Stimulated activated naive CD8-positive, alpha-beta T cell treated with anti-CD3 and anti-CD28 coated beads, Interleukin-15, Interleukin-2, amounts not matched to agents 100 U/mL and 50 U/mL, for 24 hours (primary cell): Measurements from ENCODE around the gene DBNDD1.

ENCODE experiments used
- ATAC-seq: fragments of 150-1000 bp; cut with Tn5 transposase; one replicate; pipeline ENCODE4 v1.10.0; 2021
- DNase-seq: peaks from one replicate; pipeline ENCODE4 v3.0.0; 2021

Gene DBNDD1

DNA sequence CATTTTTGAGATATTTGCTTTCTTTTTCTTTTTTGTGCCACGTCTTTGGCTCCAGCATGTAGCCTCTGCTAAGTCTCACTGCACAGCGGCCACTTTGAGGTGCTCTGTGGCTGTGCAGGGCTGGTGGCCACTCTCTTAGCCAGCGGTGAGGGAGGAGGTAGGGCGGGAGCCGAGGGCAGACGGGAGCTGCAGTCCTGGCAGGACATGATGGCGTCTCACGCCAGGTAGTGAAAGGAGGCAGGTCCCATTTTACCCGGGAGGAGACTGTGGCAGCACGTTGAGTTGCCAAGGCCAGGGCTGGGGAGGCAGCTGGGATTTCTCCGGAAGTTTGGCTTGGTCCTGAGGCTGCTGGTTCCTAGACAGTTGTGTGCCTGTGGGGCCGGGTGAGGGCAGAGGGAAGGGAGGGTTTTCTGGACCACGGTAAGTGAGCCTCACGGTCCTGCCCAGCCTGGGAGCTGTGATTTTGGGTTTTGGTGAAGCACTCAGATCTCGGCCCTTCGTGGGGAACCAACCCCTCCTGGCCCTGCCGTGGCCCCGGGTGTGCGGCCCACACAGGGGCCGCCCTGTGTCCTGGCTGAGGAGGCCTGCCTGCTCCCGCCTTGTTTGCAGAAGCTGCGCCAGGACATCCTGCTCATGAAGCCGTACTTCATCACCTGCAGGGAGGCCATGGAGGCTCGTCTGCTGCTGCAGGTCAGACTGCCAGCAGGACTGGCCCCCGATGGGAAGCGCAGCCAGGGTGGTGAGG is 56.3 kb downstream of the DBNDD1 start:
- no peak for DNase-seq
- no peak for ATAC-seq

DNA sequence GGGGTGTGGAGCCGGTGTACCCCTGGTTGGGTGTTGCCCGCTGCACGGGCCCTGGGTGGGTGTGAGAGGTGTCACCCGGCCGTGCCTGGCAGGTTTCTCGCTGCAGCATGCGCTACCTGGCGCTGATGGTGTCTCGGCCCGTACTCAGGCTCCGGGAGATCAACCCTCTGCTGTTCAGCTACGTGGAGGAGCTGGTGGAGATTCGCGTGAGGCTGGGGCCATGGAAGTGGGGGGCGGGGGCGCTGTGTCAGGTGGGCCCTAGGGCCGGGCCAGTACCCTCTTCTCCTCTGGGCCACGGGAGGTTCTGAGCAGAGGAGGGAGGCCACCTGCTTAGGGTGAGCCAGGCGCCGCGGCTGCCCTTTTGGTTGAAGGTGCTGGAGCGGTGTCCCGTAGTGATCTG is 57.3 kb downstream of the DBNDD1 start:
- ATAC-seq (no peak), DNase-seq (no peak)

DNA sequence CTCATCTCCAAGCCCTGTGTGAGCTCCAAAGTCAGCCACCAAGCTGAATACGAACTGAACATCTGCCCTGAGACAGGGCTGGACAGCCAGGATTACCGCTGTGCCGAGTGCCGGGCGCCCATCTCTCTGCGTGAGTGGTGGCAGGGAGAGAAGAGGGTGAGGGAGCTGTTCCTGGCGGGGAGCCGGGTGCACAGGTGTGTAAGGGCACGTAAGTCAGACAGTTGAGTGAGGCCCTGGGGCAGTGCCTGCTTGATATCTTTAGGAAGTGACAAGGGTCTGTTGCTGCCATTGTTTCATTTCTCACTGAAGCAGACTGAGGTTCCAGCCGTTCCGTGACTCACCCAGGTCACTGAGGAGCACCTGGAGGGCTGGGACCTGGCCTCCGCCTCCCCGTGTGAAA is 58.3 kb downstream of the DBNDD1 start:
- ATAC-seq = no peak

DNA sequence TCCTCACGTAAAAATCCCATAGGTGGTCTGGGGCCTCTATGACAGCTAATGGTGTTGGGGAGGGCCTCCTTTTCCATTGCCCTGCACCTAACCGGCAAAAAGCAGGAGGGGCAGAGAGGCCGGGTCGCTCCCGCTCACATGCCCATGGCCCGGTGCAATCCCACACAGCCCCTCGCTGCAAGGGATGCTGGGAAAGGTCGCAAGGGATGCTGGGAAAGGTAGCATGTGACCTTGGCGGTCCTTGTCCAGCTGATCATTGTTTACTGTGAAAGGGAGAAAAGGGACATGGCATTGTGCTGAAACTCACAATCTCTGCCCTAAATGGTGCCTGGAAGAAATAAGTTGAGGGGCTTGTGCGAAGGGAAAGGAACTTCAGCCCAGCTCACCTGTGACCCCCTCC is 60.7 kb downstream of the DBNDD1 start:
- DNase-seq = no peak
- no peak for ATAC-seq

More for the DNA sequence above, 58.3 kb downstream of the DBNDD1 start:
- no peak for DNase-seq

DNA sequence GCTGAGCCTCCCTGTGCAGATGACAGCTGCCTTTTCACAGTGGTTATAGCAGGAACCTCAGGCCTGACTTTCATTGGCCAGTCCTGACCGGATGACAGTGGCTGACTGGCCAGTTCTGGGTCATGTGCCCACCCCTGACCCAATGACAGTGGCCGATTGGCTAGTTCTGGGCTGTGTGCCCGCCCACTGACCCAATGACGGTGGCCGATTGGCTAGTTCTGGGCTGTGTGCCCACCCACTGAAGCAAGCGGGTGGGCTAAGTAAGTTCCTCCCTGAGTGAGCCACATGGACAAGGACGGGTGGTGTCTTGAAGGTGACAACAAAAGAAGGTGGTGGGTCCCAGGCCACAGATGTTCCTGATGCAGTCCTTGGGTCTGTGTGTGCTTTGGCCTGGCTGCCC is 61.2 kb downstream of the DBNDD1 start:
- ATAC-seq (peak; percentile 50), DNase-seq (peak; percentile 28)

DNA sequence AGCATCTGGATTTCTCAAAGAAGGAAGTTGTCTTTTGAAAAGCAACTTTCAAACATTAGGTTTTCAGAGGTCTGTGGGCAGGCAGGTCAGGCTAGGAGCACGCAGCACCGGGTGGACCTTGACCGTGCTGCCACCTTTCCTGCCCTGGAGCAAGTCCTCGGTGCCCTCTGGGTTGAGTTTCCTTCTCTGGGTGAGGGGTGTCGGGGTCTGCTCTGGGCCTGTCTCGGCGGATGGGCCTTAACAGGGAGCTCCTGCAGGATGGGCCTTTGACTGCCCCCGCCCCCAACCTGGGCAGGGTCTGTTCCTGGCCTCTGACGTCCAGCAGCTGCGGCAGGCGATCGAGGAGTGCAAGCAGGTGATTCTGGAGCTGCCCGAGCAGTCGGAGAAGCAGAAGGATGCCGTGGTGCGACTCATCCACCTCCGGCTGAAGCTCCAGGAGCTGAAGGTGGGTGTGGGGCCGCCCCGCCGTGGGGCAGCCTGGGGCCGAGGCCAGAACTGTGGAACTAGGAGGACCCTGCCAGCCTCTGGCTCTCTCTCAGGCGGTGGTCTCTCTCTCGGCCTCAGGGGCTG is 62.0 kb downstream of the DBNDD1 start:
- DNase-seq (no peak), ATAC-seq (no peak)

DNA sequence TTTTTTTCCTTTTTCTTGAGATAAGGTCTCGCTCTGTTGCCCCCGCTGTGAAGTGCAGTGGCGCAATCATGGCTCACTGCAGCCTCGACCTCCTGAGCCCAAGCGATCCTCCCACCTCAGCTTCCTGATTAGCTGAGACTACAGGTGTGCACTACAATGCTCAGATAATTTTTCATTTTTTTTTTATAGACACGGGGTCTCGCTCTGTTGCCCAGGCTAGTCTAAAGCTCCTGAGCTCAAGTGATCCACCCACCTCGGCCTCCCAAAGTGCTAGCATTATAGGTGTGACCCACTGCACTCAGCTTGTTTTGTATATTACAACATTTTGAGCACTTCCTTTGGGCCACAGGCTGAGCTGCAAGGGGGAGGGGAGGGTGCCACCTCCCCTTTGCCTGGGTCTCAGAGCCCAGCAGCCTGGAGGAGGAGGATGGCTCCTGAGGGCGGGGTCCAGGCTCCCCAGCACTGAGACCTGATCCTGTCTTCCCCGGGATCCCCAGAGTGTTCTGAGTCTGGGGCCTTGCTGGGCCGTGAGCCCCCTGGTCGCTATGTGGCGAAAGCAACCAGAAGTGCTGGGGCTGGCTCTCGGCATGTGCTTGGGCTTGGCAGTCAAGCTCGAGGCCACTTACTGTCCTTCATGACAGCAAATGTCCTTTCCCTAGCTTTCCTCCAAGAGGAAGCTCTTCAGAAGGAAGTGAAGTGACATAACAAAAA is 62.6 kb downstream of the DBNDD1 start:
- ATAC-seq = no peak
- no peak for DNase-seq

DNA sequence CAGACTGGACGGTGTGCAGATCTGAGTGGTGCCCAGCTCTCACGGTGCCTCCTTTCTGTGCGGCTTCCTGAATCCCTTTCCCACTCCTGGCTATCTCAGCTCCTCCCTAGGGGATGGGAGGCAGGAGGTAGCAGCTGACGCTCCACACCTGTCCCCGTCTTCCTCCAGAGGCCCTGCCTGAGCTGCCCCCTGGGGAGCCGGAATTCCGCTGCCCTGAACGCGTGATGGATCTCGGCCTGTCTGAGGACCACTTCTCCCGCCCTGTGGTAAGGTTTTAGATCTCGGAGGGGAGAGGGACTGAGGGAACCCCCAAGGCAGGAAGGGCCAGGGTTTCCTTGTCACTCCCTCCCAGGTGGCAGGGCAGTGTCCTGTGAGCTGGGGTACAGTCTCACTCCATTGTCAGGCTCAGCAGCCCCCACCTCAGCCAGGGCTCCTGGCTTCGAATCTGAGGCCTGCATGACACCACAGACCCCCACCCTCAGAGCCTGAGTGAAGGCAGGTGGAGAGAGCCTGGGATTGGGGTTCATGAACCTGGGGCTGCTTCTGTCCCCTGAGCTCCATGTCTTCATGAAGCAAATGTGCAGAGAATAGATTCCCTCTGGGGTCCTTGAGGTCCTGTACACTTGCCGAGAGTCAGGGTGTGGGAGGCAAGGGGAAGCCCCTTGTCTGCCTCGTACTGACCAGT is 64.1 kb downstream of the DBNDD1 start:
- no peak for DNase-seq
- no peak for ATAC-seq
